Measurements from ENCODE around the gene TPT1.

TPT1 gene

GRCh38 chr13:45316338-45316737 lies 24.6 kb downstream of the TPT1 start:
- TF ChIP-seq CTCF (IDR thresholded peaks at IDR 0.05; ENCODE audit: control extremely low read depth, extremely low read depth, low read depth, missing control alignments): no peak
- no peak for DNase-seq (ENCODE audit: extremely low spot score)
- POLR2A ChIA-PET: no interaction called here
- CTCF ChIA-PET: interaction anchor here (2.1 kb wide), 1 partner anchor 9 kb away, joined by 7 read pairs; no protein-coding TSS in a partner anchor

- POLR2A ChIA-PET: no interaction called here
- CTCF ChIA-PET: interaction anchor here (1.3 to 2.1 kb wide), 2 partner anchors 10 to 269 kb away, joined by 3 to 7 read pairs; no protein-coding TSS in a partner anchor
- DNase-seq (ENCODE audit: extremely low spot score): no peak
- no peak for TF ChIP-seq CTCF (IDR thresholded peaks at IDR 0.05; ENCODE audit: control extremely low read depth, extremely low read depth, low read depth, missing control alignments)
Observed at GRCh38 chr13:45315520-45316167, 25.3 kb downstream of the TPT1 start.

GRCh38 chr13:45314822-45315221 lies 26.2 kb downstream of the TPT1 start:
- ChIA-PET POLR2A (no interaction called here), CTCF (interaction anchor here (1.3 to 2.1 kb wide), 2 partner anchors 10 to 268 kb away, joined by 3 to 7 read pairs; no protein-coding TSS in a partner anchor)
- DNase-seq (ENCODE audit: extremely low spot score): no peak
- TF ChIP-seq CTCF (IDR thresholded peaks at IDR 0.05; ENCODE audit: control extremely low read depth, extremely low read depth, low read depth, missing control alignments): no peak

- ChIA-PET CTCF (interaction anchor here (0.9 to 9.1 kb wide), 12 partner anchors 11 to 277 kb away, joined by 3 to 120 read pairs (median 6); no protein-coding TSS in a partner anchor), POLR2A (no interaction called here)
- TF ChIP-seq CTCF (IDR thresholded peaks at IDR 0.05; ENCODE audit: control extremely low read depth, extremely low read depth, low read depth, missing control alignments): no peak
- DNase-seq (ENCODE audit: extremely low spot score): no peak
Observed at GRCh38 chr13:45310341-45311131, 30.4 kb downstream of the TPT1 start.

- POLR2A ChIA-PET: no interaction called here
- no peak for TF ChIP-seq CTCF (IDR thresholded peaks at IDR 0.05; ENCODE audit: control extremely low read depth, extremely low read depth, low read depth, missing control alignments)
- CTCF ChIA-PET: interaction anchor here (0.8 to 9.1 kb wide), 3 partner anchors 33 to 265 kb away, joined by 3 to 120 read pairs (median 8); partner anchors contain the start of gene TPT1
- no peak for DNase-seq (ENCODE audit: extremely low spot score)
Observed at GRCh38 chr13:45306966-45307365, 34.0 kb downstream of the TPT1 start.

GRCh38 chr13:45305079-45305478 lies 35.9 kb downstream of the TPT1 start:
- no peak for DNase-seq (ENCODE audit: extremely low spot score)
- ChIA-PET CTCF (interaction anchor here (9.1 kb wide), 1 partner anchor 257 kb away, joined by 120 read pairs; no protein-coding TSS in a partner anchor), POLR2A (no interaction called here)
- no peak for TF ChIP-seq CTCF (IDR thresholded peaks at IDR 0.05; ENCODE audit: control extremely low read depth, extremely low read depth, low read depth, missing control alignments)
